ENCODE data around the gene ASTN2.

GRCh38 chr9:116701940-116702642 is 712.8 kb downstream of the ASTN2 start:
- TF ChIP-seq POLR2A (IDR thresholded peaks at IDR 0.05; ENCODE audit: low read length), result no peak
- TF ChIP-seq GATA1 (IDR thresholded peaks at IDR 0.05; ENCODE audit: low read depth, low read length), result no peak

Data from erythroblast (primary cell).